ENCODE measurements around the gene SIX1.

- TF ChIP-seq CTCF (IDR thresholded peaks at IDR 0.05), result no peak
- no peak for TF ChIP-seq POLR2AphosphoS5 (IDR thresholded peaks at IDR 0.05)
- no peak for TF ChIP-seq POLR2A (IDR thresholded peaks at IDR 0.05)
Observed at GRCh38 chr14:60681271-60681670, 32.0 kb upstream of the SIX1 start.

Data from breast epithelium (tissue), 3 donors.